Measurements from ENCODE around the gene PRR19.

- TF ChIP-seq CTCF (IDR thresholded peaks at IDR 0.05 in 8 of 11, conservative IDR thresholded peaks at IDR 0.05 in 3 of 11) (no peak), POLR2A (IDR thresholded peaks at IDR 0.05) (no peak)
Measured at GRCh38 chr19:42277821-42278451, 24.0 kb upstream of the PRR19 start.
